Cardiac muscle cell (in vitro differentiated cells and primary cell): ENCODE measurements around the gene ZNF678. TPM values are rescaled to one million over a fixed set of nuclear protein-coding genes. Genes with fewer than 3 reads are reported as not detected.
A peak's percentile ranks its signal among the peaks of the same experiment; 100 is the strongest.
"Not testable (repeated sequence)": the region's sequence is repeated elsewhere in the genome, so short reads cannot be mapped to it uniquely, and the experiment has no call there.

Experiments
- DNase-seq, 2 donors: peaks; one replicate each; pipeline versions ENCODE4 v3.0.0 to v3.0.0-alpha.2; 2010 to 2017; ENCODE audit warnings: low read depth in 1 of 2, low spot score in 1 of 2
- H3K27ac ChIP-seq: fragments of 200-600 bp; sonication (generic); 2 replicates; pipeline ENCODE4 v1.5.1; 2016
- H3K27me3 ChIP-seq: fragments of 200-600 bp; sonication (generic); 2 replicates; pipeline ENCODE4 v1.6.0; 2016; ENCODE audit warnings: control low read depth
- H3K36me3 ChIP-seq: fragments of 200-600 bp; sonication (generic); 2 replicates; pipeline ENCODE4 v1.5.1; 2016; ENCODE audit warnings: control low read depth
- H3K4me1 ChIP-seq: fragments of 200-600 bp; sonication (generic); 2 replicates; pipeline ENCODE4 v1.8.1; 2017; ENCODE audit warnings: low read depth, mild to moderate bottlenecking, mixed run types
- H3K4me3 ChIP-seq: fragments of 200-600 bp; sonication (generic); 2 replicates; pipeline ENCODE4 v1.5.1; 2016; ENCODE audit warnings: mild to moderate bottlenecking
- H3K9me3 ChIP-seq: fragments of 200-600 bp; sonication (generic); 2 replicates; pipeline ENCODE4 v1.5.1; 2017; ENCODE audit warnings: low read depth, mild to moderate bottlenecking, control low read depth
- polyA plus RNA-seq: library from polyadenylated mRNA; unstranded; fragments of >200 nt; fragmentation: Nextera tagmentation; extraction: Ambion mirVana; gene quantifications from 2 replicates; pipeline ENCODE4 v1.2.1, GENCODE V29; 2016
- total RNA-seq: library from RNA; depleted of rRNA; stranded (reverse); fragments of >200 nt; gene quantifications from 2 replicates; pipeline ENCODE4 v1.2.3, GENCODE V29; 2016
- TF ChIP-seq, protein P1 (sequence below): IDR thresholded peaks from 2 replicates; pipeline ENCODE4 v1.5.1; 2012; ENCODE audit warnings: low read depth, mild to moderate bottlenecking, low read length

ZNF678 gene
- total and polyA plus RNA-seq, 2 experiments from 2014 or later = 4.3 to 14.2 TPM

DNA sequence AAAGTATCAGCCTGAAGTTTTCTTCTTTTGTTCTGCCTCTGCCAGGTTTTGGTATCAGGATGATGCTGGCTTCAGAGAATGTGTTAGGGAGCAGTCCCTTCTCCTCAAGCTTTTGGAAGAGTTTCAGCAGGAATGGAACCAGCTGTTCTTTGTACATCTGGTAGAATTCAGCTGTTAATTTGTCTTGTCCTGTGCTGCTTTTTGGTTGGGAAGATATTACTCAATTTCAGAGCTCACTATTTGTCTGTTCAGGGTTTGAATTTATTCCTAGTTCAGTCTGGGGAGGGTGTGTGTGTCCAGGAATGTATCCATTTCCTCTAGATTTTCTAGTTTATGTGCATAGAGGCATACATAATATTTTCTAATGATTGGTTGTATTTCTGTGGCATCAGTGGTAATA, 12.8 kb downstream of the ZNF678 start:
- DNase-seq = peak in 1 of 2 donors; percentile 50
- TF ChIP-seq, protein P1, sequence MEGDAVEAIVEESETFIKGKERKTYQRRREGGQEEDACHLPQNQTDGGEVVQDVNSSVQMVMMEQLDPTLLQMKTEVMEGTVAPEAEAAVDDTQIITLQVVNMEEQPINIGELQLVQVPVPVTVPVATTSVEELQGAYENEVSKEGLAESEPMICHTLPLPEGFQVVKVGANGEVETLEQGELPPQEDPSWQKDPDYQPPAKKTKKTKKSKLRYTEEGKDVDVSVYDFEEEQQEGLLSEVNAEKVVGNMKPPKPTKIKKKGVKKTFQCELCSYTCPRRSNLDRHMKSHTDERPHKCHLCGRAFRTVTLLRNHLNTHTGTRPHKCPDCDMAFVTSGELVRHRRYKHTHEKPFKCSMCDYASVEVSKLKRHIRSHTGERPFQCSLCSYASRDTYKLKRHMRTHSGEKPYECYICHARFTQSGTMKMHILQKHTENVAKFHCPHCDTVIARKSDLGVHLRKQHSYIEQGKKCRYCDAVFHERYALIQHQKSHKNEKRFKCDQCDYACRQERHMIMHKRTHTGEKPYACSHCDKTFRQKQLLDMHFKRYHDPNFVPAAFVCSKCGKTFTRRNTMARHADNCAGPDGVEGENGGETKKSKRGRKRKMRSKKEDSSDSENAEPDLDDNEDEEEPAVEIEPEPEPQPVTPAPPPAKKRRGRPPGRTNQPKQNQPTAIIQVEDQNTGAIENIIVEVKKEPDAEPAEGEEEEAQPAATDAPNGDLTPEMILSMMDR = no peak
- Histone ChIP-seq H3K4me1 (no peaks in the 10 kb centered on the region), H3K9me3 (no peaks in the 10 kb centered on the region), H3K36me3 (no peaks in the 10 kb centered on the region), H3K27ac (no peak overlapping the region), H3K4me3 (no peak overlapping the region), H3K27me3 (no peaks in the 10 kb centered on the region)

DNA sequence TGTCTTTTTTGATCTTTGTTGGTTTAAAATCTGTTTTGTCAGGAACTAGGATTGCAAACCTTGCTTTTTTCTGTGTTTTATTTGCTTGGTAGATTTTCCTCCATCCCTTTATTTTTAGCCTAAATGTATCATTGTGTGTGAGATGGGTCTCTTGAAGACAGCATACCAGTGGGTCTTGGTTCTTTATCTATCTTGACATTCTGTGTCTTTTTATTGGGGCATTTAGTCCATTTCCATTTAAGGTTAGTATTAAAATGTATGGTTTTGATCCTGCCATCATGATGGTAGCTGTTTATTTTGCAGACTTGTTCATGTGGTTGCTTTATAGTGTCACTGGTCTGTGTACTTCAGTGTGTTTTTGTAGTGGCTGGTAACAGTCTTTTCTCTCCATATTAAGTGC, 14.1 kb downstream of the ZNF678 start:
- Histone ChIP-seq H3K4me3 (no peak overlapping the region), H3K4me1 (no peaks in the 10 kb centered on the region), H3K27me3 (no peaks in the 10 kb centered on the region), H3K36me3 (no peaks in the 10 kb centered on the region), H3K27ac (no peak overlapping the region), H3K9me3 (no peaks in the 10 kb centered on the region)
- TF ChIP-seq, protein P1 = no peak
- no peak for DNase-seq

DNA sequence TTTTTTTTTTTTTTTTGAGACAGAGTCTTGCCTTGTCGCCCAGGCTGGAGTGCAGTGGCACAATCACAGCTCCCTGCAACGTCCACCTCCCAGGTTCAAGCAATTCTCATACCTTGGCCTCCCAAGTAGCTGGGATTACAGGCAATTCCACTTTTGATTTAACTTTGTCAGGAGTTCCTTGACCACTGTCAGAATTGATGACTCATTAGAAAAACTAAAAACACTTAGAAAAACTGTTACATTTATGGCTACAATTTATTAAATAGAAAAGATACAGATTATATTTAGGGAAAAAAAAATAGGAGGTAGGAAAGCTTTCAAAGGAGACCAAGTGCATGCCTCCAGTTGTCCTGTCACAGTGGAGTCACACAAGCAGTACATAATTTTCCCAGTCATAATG, 20.0 kb downstream of the ZNF678 start:
- no peaks in the 10 kb centered on the region for H3K4me1 ChIP-seq
- H3K4me3 ChIP-seq = no peak overlapping the region
- H3K36me3 ChIP-seq = no peaks in the 10 kb centered on the region
- no peaks in the 10 kb centered on the region for H3K9me3 ChIP-seq
- TF ChIP-seq, protein P1 = no peak
- no peaks in the 10 kb centered on the region for H3K27me3 ChIP-seq
- H3K27ac ChIP-seq = no peak overlapping the region
- no peak for DNase-seq

DNA sequence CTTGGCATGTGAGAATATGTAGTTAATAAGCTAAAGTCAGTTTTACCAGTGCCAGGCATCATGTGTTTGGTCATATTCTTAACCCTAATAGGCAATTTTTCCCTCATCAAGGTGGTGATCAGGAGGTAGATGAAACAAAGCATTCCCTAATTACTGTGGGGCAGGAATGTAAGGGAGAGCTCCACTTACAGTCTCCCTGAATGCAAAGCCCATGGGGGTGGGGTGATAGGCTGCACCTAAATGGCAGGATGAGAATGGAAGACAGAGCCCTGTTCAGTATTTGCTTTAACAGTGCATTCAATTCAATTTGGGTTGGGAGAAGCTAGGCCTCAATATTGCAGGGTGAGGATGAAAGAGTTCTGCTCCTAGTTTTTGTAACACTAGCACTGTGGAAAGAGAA, 23.4 kb downstream of the ZNF678 start:
- TF ChIP-seq, protein P1 = no peak
- Histone ChIP-seq H3K9me3 (no peaks in the 10 kb centered on the region), H3K4me1 (no peaks in the 10 kb centered on the region), H3K4me3 (no peak overlapping the region), H3K27ac (no peak overlapping the region), H3K27me3 (no peaks in the 10 kb centered on the region), H3K36me3 (no peaks in the 10 kb centered on the region)
- no peak for DNase-seq

DNA sequence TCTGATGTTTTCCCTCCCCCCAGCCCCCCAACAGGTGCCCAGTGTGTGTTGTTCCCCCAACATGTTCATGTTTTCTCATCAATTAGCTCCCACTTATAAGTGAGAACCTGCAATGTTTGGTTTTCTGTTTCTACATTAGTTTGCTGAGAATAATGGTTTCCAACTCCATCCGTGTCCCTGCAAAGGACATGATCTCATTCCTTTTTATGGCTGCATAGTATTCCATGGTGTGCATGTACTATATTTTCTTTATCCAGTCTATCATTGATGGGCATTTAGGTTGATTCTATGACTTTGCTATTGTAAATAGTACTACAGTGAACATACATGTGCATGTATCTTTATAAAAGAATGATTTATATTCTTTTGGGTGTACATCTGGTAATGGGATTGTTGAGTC, 24.6 kb downstream of the ZNF678 start:
- no peak for DNase-seq
- Histone ChIP-seq H3K27me3 (no peaks in the 10 kb centered on the region), H3K9me3 (no peaks in the 10 kb centered on the region), H3K27ac (no peak overlapping the region), H3K4me3 (no peak overlapping the region), H3K4me1 (no peaks in the 10 kb centered on the region), H3K36me3 (no peaks in the 10 kb centered on the region)
- TF ChIP-seq, protein P1 = no peak

DNA sequence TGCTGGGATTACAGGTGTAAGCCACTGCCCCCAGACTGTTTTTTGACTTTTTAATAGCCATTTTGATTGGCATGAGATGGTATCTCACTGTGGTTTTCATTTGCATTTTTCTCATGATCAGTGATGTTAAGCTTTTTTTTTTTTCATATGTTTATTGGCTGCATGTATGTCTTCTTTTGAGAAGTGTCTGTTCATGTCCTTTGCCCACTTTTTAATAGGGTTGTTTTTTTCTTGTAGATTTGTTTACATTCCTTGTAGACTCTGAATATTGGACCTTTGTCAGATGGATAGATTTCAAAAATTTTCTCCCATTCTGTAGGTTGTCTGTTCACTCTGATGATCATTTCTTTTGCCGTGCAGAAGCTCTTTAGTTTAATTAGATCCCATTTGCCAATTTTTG, 25.4 kb downstream of the ZNF678 start:
- H3K36me3 ChIP-seq, H3K4me1 ChIP-seq, H3K27ac ChIP-seq, H3K9me3 ChIP-seq, DNase-seq, H3K27me3 ChIP-seq, H3K4me3 ChIP-seq: not testable (repeated sequence)

DNA sequence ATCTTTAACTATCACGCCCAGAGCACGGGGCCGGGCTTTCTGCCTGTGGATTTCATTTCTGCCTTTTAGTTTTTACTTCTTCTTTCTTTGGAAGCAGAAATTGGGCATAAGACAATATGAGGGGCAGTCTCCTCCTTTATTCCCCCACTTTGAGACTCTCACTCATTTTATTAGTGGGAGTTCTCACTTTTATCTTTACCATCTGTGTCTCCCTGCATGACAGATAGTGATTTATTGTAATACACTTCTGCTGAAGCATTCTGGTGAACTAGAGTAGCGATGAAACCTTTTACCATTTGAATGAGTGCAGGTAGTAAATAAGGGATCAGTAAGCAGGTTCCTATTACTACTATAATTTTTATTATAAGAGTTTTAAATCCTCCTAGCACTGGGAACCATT, 26.4 kb downstream of the ZNF678 start:
- H3K36me3 ChIP-seq, H3K4me3 ChIP-seq, H3K27ac ChIP-seq, H3K27me3 ChIP-seq, H3K4me1 ChIP-seq, DNase-seq, H3K9me3 ChIP-seq: not testable (repeated sequence)

DNA sequence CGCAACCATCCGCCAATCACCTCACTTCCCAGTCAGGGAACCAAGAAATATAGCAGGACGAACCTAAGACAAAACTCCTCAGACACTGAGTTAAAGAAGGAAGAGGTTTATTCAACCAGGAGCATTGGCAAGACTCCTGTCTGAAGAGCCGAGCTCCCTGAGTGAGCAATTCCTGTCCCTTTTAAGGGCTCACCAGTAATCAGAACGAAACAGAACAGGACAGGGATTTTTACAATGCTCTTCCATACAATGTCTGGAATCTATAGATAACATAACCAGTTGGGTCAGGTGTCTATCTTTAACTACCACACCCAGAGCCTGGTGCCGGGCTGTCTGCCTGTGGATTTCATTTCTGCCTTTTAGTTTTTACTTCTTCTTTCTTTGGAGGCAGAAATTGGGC, 32.9 kb downstream of the ZNF678 start:
- H3K36me3 ChIP-seq, H3K27me3 ChIP-seq, H3K9me3 ChIP-seq, H3K4me3 ChIP-seq, DNase-seq, H3K27ac ChIP-seq, H3K4me1 ChIP-seq: not testable (repeated sequence)
